Esophagus squamous epithelium (tissue), 4 donors: ENCODE measurements around the gene AIPL1.

Experiments used
- POLR2A ChIP-seq, 4 donors: fragments of 450-650 bp; IDR thresholded peaks; one replicate each; pipeline ENCODE4 v1.6.1; 2017; ENCODE audit warnings: antibody characterized with exemption in 4 of 4, mild to moderate bottlenecking in 4 of 4, moderate library complexity in 3 of 4
- TF ChIP-seq, protein P1 (sequence below), 6 experiments: fragments of 450-650 bp in 4 of 6; fragments of 200-600 bp in 2 of 6; sonication (generic) in 2 of 6; IDR thresholded peaks; one replicate each; pipeline ENCODE4 v1.5.1; 2016 to 2019; ENCODE audit warnings: antibody characterized with exemption in 6 of 6, mild to moderate bottlenecking in 4 of 6, moderate library complexity in 4 of 6

DNA sequence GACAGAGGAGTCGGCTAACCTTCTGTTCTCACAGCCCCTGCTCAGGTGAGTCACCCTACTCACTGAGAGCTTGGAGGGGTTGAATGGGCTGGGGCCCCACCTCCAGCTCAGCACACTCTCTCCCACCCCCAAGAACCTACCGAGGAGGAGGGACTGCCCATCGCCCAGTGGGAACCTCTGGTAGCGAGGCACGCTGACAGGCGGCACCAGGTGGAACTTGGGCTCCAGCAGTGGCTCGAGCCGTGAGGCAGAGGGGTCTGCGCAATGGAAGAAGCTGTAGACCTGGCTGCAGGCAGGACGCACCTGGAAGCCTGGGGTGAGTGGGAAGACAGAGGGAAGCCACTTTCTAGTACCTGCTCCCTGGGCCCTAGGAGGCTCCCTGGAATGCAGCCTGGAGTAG is 37.6 kb upstream of the AIPL1 start:
- TF ChIP-seq, protein P1, sequence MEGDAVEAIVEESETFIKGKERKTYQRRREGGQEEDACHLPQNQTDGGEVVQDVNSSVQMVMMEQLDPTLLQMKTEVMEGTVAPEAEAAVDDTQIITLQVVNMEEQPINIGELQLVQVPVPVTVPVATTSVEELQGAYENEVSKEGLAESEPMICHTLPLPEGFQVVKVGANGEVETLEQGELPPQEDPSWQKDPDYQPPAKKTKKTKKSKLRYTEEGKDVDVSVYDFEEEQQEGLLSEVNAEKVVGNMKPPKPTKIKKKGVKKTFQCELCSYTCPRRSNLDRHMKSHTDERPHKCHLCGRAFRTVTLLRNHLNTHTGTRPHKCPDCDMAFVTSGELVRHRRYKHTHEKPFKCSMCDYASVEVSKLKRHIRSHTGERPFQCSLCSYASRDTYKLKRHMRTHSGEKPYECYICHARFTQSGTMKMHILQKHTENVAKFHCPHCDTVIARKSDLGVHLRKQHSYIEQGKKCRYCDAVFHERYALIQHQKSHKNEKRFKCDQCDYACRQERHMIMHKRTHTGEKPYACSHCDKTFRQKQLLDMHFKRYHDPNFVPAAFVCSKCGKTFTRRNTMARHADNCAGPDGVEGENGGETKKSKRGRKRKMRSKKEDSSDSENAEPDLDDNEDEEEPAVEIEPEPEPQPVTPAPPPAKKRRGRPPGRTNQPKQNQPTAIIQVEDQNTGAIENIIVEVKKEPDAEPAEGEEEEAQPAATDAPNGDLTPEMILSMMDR (IDR thresholded peaks at IDR 0.05) = no peak
- no peak for TF ChIP-seq POLR2A (IDR thresholded peaks at IDR 0.05)
